GM12875 (cell line): ENCODE measurements around the gene TRABD2B.

Experiments
- H3K4me3 ChIP-seq: one replicate; pipeline ENCODE4 v1.5.1; 2011; ENCODE audit warnings: low read depth, low read length, control low read depth
- TF ChIP-seq, protein P1 (sequence below): IDR thresholded peaks from 2 replicates; pipeline ENCODE4 v1.5.1; 2011; ENCODE audit warnings: low read depth, mild to moderate bottlenecking, control low read depth, inconsistent platforms, low read length, moderate library complexity, borderline replicate concordance; ENCODE audit not compliant: insufficient read depth

Gene TRABD2B

GRCh38 chr1:47843781-47844557 lies 153.2 kb downstream of the TRABD2B start:
- H3K4me3 ChIP-seq, result no peak overlapping the region
- TF ChIP-seq, protein P1, sequence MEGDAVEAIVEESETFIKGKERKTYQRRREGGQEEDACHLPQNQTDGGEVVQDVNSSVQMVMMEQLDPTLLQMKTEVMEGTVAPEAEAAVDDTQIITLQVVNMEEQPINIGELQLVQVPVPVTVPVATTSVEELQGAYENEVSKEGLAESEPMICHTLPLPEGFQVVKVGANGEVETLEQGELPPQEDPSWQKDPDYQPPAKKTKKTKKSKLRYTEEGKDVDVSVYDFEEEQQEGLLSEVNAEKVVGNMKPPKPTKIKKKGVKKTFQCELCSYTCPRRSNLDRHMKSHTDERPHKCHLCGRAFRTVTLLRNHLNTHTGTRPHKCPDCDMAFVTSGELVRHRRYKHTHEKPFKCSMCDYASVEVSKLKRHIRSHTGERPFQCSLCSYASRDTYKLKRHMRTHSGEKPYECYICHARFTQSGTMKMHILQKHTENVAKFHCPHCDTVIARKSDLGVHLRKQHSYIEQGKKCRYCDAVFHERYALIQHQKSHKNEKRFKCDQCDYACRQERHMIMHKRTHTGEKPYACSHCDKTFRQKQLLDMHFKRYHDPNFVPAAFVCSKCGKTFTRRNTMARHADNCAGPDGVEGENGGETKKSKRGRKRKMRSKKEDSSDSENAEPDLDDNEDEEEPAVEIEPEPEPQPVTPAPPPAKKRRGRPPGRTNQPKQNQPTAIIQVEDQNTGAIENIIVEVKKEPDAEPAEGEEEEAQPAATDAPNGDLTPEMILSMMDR, result no peak

GRCh38 chr1:47843059-47843458 lies 154.1 kb downstream of the TRABD2B start:
- TF ChIP-seq, protein P1, result no peak
- no peak overlapping the region for H3K4me3 ChIP-seq

DNA sequence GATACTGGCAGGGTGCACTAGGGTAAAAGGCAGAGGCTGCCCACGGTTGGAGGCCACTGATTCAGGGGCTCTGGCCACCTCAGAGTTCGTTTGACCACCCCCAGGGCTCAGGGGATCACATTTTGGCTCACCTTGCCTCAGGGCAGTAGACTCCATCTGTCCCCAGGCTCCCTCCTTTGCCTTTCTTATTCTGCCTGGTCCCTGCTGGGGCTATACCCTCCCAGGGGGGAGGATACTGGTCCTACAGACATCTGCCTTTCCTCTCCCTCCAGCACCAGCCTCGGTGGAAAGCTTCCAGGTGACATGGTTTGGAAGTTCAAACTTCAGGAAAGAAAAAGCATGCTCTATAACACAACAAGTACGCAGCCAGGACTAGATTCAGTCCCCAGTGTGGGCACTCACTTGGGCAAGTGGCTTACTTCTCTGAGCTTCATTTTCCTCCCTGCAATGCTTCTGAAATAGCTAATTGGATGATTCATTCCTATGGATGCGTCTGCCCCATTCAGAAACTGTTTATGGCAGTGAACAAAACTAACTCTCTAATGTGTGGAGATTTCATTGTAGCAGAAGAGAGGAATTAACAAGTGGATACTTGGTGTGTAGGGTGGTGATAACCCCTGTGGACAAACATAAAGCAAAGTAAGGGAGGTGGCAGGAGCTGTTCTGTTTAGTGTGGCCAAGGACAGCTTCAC lies 154.8 kb downstream of the TRABD2B start:
- TF ChIP-seq, protein P1, result no peak
- no peak overlapping the region for H3K4me3 ChIP-seq

GRCh38 chr1:47841356-47841755 lies 155.8 kb downstream of the TRABD2B start:
- TF ChIP-seq, protein P1, result no peak
- no peak overlapping the region for H3K4me3 ChIP-seq

- H3K4me3 ChIP-seq, result no peak overlapping the region
- TF ChIP-seq, protein P1, result no peak
These were observed 156.6 kb downstream of the TRABD2B start for GRCh38 chr1:47840393-47841190.

- TF ChIP-seq, protein P1, result no peak
- no peak overlapping the region for H3K4me3 ChIP-seq
These were observed 157.8 kb downstream of the TRABD2B start for GRCh38 chr1:47839433-47839760.
